ENCODE measurements around the gene RREB1.

Gene RREB1

DNA sequence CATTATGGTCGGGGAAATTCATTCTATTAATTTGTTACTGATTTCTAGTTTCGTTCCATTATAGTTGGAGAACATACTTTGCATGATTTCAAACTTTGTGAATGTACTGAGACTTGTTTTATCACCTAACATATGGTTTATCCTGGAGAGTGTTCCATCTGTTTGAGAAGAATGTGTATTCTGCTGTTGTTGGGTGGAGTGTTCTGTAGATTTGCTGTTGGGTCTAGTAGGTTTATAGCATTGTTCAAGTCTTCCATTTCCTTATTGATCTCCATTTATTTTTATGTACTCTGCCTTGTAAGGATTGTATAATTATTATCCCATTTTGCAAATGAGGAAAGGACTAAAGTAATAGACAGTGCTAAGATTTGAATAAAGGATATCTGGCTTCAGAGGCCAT, 85.4 kb downstream of the RREB1 start:
- H3K36me3 ChIP-seq (ENCODE audit: control insufficient read depth in 2 of 2, insufficient read depth in 1 of 2, low read length in 2 of 2), result peaks cover 19 to 41% of the 10 kb centered on the region in 2 experiments
- H3K27ac ChIP-seq (ENCODE audit: extremely low read depth, low read depth, low read length), result no peak overlapping the region
- ChIA-PET CTCF (no interaction called here), POLR2A (no interaction called here)
- H3K4me1 ChIP-seq (ENCODE audit: control insufficient read depth, insufficient read depth, low read length), result peaks cover 3% of the 10 kb centered on the region
- TF ChIP-seq ZBTB1 (tag by site-specific recombination; IDR thresholded peaks at IDR 0.05) (no peak), SP3 (tag by site-specific recombination; IDR thresholded peaks at IDR 0.05) (no peak), ZNF433 (tag by site-specific recombination; IDR thresholded peaks at IDR 0.05; ENCODE audit: low read depth) (no peak), OVOL3 (tag by site-specific recombination; IDR thresholded peaks at IDR 0.05) (no peak), ZNF146 (tag by site-specific recombination; IDR thresholded peaks at IDR 0.05) (no peak), REPIN1 (tag by site-specific recombination; IDR thresholded peaks at IDR 0.05; ENCODE audit: low read depth) (no peak), ZNF211 (tag by site-specific recombination; IDR thresholded peaks at IDR 0.05; ENCODE audit: low read depth) (no peak), IKZF3 (tag by site-specific recombination; IDR thresholded peaks at IDR 0.05) (no peak), BCL11B (tag by site-specific recombination; IDR thresholded peaks at IDR 0.05; ENCODE audit: low read depth) (no peak), ZNF214 (tag by site-specific recombination; IDR thresholded peaks at IDR 0.05; ENCODE audit: borderline replicate concordance) (no peak), PRDM1 (tag by site-specific recombination; IDR thresholded peaks at IDR 0.05) (no peak), ZBTB7A (tag by site-specific recombination; IDR thresholded peaks at IDR 0.05; ENCODE audit: low read depth) (no peak), ZNF777 (tag by site-specific recombination; IDR thresholded peaks at IDR 0.05; ENCODE audit: borderline replicate concordance) (no peak), ZNF169 (tag by site-specific recombination; IDR thresholded peaks at IDR 0.05) (no peak), KLF8 (tag by site-specific recombination; IDR thresholded peaks at IDR 0.05) (no peak), ZNF48 (tag by site-specific recombination; IDR thresholded peaks at IDR 0.05) (no peak)
- TF ChIP-seq, protein P1, sequence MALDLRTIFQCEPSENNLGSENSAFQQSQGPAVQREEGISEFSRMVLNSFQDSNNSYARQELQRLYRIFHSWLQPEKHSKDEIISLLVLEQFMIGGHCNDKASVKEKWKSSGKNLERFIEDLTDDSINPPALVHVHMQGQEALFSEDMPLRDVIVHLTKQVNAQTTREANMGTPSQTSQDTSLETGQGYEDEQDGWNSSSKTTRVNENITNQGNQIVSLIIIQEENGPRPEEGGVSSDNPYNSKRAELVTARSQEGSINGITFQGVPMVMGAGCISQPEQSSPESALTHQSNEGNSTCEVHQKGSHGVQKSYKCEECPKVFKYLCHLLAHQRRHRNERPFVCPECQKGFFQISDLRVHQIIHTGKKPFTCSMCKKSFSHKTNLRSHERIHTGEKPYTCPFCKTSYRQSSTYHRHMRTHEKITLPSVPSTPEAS (tag by site-specific recombination; IDR thresholded peaks at IDR 0.05), result no peak
- TF ChIP-seq, protein P2, sequence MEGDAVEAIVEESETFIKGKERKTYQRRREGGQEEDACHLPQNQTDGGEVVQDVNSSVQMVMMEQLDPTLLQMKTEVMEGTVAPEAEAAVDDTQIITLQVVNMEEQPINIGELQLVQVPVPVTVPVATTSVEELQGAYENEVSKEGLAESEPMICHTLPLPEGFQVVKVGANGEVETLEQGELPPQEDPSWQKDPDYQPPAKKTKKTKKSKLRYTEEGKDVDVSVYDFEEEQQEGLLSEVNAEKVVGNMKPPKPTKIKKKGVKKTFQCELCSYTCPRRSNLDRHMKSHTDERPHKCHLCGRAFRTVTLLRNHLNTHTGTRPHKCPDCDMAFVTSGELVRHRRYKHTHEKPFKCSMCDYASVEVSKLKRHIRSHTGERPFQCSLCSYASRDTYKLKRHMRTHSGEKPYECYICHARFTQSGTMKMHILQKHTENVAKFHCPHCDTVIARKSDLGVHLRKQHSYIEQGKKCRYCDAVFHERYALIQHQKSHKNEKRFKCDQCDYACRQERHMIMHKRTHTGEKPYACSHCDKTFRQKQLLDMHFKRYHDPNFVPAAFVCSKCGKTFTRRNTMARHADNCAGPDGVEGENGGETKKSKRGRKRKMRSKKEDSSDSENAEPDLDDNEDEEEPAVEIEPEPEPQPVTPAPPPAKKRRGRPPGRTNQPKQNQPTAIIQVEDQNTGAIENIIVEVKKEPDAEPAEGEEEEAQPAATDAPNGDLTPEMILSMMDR (tag by site-specific recombination; IDR thresholded peaks at IDR 0.05), result no peak
- TF ChIP-seq, protein P3, sequence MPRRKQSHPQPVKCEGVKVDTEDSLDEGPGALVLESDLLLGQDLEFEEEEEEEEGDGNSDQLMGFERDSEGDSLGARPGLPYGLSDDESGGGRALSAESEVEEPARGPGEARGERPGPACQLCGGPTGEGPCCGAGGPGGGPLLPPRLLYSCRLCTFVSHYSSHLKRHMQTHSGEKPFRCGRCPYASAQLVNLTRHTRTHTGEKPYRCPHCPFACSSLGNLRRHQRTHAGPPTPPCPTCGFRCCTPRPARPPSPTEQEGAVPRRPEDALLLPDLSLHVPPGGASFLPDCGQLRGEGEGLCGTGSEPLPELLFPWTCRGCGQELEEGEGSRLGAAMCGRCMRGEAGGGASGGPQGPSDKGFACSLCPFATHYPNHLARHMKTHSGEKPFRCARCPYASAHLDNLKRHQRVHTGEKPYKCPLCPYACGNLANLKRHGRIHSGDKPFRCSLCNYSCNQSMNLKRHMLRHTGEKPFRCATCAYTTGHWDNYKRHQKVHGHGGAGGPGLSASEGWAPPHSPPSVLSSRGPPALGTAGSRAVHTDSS (tag by site-specific recombination; IDR thresholded peaks at IDR 0.05), result no peak
- no peak overlapping the region for H3K4me3 ChIP-seq (ENCODE audit: low read depth, low read length)
- H3K9me3 ChIP-seq (ENCODE audit: control insufficient read depth, insufficient read depth, low read depth, low read length), result no peaks in the 10 kb centered on the region

DNA sequence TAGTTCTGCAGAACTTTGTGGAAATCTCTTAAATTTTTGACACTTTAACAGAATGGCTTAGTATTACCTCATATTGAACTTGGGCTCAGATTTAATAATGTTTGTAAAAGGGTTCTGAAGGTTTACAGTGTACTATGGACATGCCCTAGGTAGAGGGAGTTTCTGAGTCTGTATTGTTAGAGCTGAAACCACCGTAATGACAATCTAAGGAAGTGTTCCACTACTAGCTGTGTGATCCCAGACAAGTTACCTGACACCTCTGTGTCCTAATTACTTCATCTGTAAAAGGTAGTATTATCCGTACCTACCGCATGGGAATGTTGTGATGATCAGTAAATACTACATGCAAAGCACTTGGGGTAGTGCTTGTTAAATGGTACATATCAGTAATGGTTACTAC, 86.9 kb downstream of the RREB1 start:
- ChIA-PET POLR2A (no interaction called here), CTCF (no interaction called here)
- Histone ChIP-seq H3K4me1 (ENCODE audit: control insufficient read depth, insufficient read depth, low read length) (peaks cover 3% of the 10 kb centered on the region), H3K27ac (ENCODE audit: extremely low read depth, low read depth, low read length) (no peak overlapping the region), H3K36me3 (ENCODE audit: control insufficient read depth in 2 of 2, insufficient read depth in 1 of 2, low read length in 2 of 2) (peaks cover 17 to 28% of the 10 kb centered on the region in 2 experiments), H3K9me3 (ENCODE audit: control insufficient read depth, insufficient read depth, low read depth, low read length) (no peaks in the 10 kb centered on the region), H3K4me3 (ENCODE audit: low read depth, low read length) (no peak overlapping the region)
- TF ChIP-seq, protein P4, sequence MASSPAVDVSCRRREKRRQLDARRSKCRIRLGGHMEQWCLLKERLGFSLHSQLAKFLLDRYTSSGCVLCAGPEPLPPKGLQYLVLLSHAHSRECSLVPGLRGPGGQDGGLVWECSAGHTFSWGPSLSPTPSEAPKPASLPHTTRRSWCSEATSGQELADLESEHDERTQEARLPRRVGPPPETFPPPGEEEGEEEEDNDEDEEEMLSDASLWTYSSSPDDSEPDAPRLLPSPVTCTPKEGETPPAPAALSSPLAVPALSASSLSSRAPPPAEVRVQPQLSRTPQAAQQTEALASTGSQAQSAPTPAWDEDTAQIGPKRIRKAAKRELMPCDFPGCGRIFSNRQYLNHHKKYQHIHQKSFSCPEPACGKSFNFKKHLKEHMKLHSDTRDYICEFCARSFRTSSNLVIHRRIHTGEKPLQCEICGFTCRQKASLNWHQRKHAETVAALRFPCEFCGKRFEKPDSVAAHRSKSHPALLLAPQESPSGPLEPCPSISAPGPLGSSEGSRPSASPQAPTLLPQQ (tag by site-specific recombination; IDR thresholded peaks at IDR 0.05), result no peak
- TF ChIP-seq PRDM1 (tag by site-specific recombination; IDR thresholded peaks at IDR 0.05), result no peak
- TF ChIP-seq, protein P5, sequence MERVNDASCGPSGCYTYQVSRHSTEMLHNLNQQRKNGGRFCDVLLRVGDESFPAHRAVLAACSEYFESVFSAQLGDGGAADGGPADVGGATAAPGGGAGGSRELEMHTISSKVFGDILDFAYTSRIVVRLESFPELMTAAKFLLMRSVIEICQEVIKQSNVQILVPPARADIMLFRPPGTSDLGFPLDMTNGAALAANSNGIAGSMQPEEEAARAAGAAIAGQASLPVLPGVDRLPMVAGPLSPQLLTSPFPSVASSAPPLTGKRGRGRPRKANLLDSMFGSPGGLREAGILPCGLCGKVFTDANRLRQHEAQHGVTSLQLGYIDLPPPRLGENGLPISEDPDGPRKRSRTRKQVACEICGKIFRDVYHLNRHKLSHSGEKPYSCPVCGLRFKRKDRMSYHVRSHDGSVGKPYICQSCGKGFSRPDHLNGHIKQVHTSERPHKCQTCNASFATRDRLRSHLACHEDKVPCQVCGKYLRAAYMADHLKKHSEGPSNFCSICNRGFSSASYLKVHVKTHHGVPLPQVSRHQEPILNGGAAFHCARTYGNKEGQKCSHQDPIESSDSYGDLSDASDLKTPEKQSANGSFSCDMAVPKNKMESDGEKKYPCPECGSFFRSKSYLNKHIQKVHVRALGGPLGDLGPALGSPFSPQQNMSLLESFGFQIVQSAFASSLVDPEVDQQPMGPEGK (tag by site-specific recombination; IDR thresholded peaks at IDR 0.05), result no peak
- TF ChIP-seq MYNN (tag by site-specific recombination; IDR thresholded peaks at IDR 0.05; ENCODE audit: borderline replicate concordance), result no peak
- no peak for TF ChIP-seq ZNF561 (tag by site-specific recombination; IDR thresholded peaks at IDR 0.05; ENCODE audit: borderline replicate concordance)
- no peak for TF ChIP-seq ZNF311 (tag by site-specific recombination; IDR thresholded peaks at IDR 0.05; ENCODE audit: borderline replicate concordance)
- TF ChIP-seq ZNF830 (tag by site-specific recombination; IDR thresholded peaks at IDR 0.05; ENCODE audit: low read depth), result no peak
- TF ChIP-seq ZNF133 (tag by site-specific recombination; IDR thresholded peaks at IDR 0.05), result no peak
- TF ChIP-seq ZNF324 (tag by site-specific recombination; IDR thresholded peaks at IDR 0.05), result no peak
- no peak for TF ChIP-seq OSR2 (tag by site-specific recombination; IDR thresholded peaks at IDR 0.05)
- no peak for TF ChIP-seq ZNF701 (tag by site-specific recombination; IDR thresholded peaks at IDR 0.05)
